CD1c-positive myeloid dendritic cell (primary cell): ENCODE results near the gene HIPK4.
"Not testable (repeated sequence)": the region's sequence is repeated elsewhere in the genome, so short reads cannot be mapped to it uniquely, and the experiment has no call there.

Experiments used
- DNase-seq: peaks from one replicate; pipeline ENCODE4 v3.0.0-alpha.2; 2016; ENCODE audit errors: extremely low spot score

Gene HIPK4

GRCh38 chr19:40390084-40390742, at the start of gene HIPK4:
TSS of gene HIPK4 (minus strand) at chr19:40390181. CDS start at chr19:40389902, 279 bp downstream.
- DNase-seq = no peak

- DNase-seq = no peak
Observed at GRCh38 chr19:40438284-40438683, 48.3 kb upstream of the HIPK4 start.

- peak; percentile 95 for DNase-seq
Observed at GRCh38 chr19:40433391-40434216, 43.6 kb upstream of the HIPK4 start.

- DNase-seq = not testable (repeated sequence)
Observed at GRCh38 chr19:40432760-40433159, 42.8 kb upstream of the HIPK4 start.

- no peak for DNase-seq
Observed at GRCh38 chr19:40431698-40432097, 41.7 kb upstream of the HIPK4 start.

GRCh38 chr19:40430242-40430641, 40.3 kb upstream of the HIPK4 start:
- not testable (repeated sequence) for DNase-seq

- DNase-seq = not testable (repeated sequence)
Observed at GRCh38 chr19:40428197-40428596, 38.2 kb upstream of the HIPK4 start.

GRCh38 chr19:40425450-40426287, 35.7 kb upstream of the HIPK4 start, which contains the start of gene SERTAD1:
TSS of gene SERTAD1 (minus strand) at chr19:40425992. CDS start at chr19:40423546, 2,446 bp downstream.
- peak; percentile 100 for DNase-seq

GRCh38 chr19:40424637-40425449, 34.9 kb upstream of the HIPK4 start:
- DNase-seq = no peak

- DNase-seq = no peak
Observed at GRCh38 chr19:40423938-40424337, 34.0 kb upstream of the HIPK4 start.

- no peak for DNase-seq
Observed at GRCh38 chr19:40422748-40423566, 33.0 kb upstream of the HIPK4 start.

GRCh38 chr19:40421993-40422747, 32.2 kb upstream of the HIPK4 start:
- no peak for DNase-seq

- peak; percentile 94 for DNase-seq
Observed at GRCh38 chr19:40420766-40421765, 31.1 kb upstream of the HIPK4 start.

- no peak for DNase-seq
Observed at GRCh38 chr19:40420451-40420765, 30.4 kb upstream of the HIPK4 start.

- DNase-seq = no peak
Observed at GRCh38 chr19:40419780-40420179, 29.8 kb upstream of the HIPK4 start.

GRCh38 chr19:40419066-40419612, 29.2 kb upstream of the HIPK4 start:
- DNase-seq = no peak

GRCh38 chr19:40418040-40418439, 28.1 kb upstream of the HIPK4 start:
- no peak for DNase-seq

- DNase-seq = no peak
Observed at GRCh38 chr19:40417643-40417981, 27.6 kb upstream of the HIPK4 start.
